ENCODE results near the gene MSX1. TPM values are rescaled to one million over a fixed set of nuclear protein-coding genes. Genes with fewer than 3 reads are reported as not detected.

The MSX1 gene
- total and polyA plus RNA-seq, 4 donors: 0.13 to 0.33 (median 0.15) TPM; not detected in 1

GRCh38 chr4:4864443-4864939 lies 5.0 kb downstream of the MSX1 start:
- Histone ChIP-seq H3K27ac (ENCODE audit: low read depth in 1 of 2, low read length in 2 of 2) (no peak overlapping the region), H3K27me3 (ENCODE audit: control insufficient read depth in 4 of 4, insufficient read depth in 4 of 4, low read length in 3 of 4) (peaks cover 9 to 33% (median 25%) of the 10 kb centered on the region in 4 donors), H3K4me1 (ENCODE audit: control insufficient read depth in 4 of 4, insufficient read depth in 4 of 4, low read length in 3 of 4) (peaks cover 11 to 37% (median 27%) of the 10 kb centered on the region in 4 donors), H3K9ac (ENCODE audit: low read depth in 1 of 2, low read length in 2 of 2) (no peak overlapping the region), H3K36me3 (ENCODE audit: control insufficient read depth in 4 of 4, insufficient read depth in 3 of 4, low read depth in 1 of 4, low read length in 3 of 4) (no peaks in the 10 kb centered on the region), H3K9me3 (ENCODE audit: control insufficient read depth in 4 of 4, low read length in 3 of 4) (no peaks in the 10 kb centered on the region), H3K4me3 (ENCODE audit: low read depth in 1 of 3, low read length in 3 of 3) (no peak overlapping the region)
- TF ChIP-seq ATF3 (IDR thresholded peaks at IDR 0.05) (no peak), YY1 (IDR thresholded peaks at IDR 0.05) (no peak), RAD21 (IDR thresholded peaks at IDR 0.05) (no peak), NR2F2 (IDR thresholded peaks at IDR 0.05) (no peak), TAF1 (conservative IDR thresholded peaks at IDR 0.05) (no peak), FOXA2 (IDR thresholded peaks at IDR 0.05) (no peak), EGR1 (IDR thresholded peaks at IDR 0.05; ENCODE audit: low read depth in 2 of 2) (no peak), GABPA (IDR thresholded peaks at IDR 0.05 in 1 of 2, conservative IDR thresholded peaks at IDR 0.05 in 1 of 2) (no peak), REST (IDR thresholded peaks at IDR 0.05) (no peak), SP1 (IDR thresholded peaks at IDR 0.05) (no peak), HNF4G (IDR thresholded peaks at IDR 0.05) (no peak), JUND (IDR thresholded peaks at IDR 0.05) (no peak)
- WGBS: 11% methylated on average over 25 of the region's 25 CpGs
- DNase-seq (ENCODE audit: low spot score): no peak

- H3K27me3 ChIP-seq (ENCODE audit: control insufficient read depth in 4 of 4, insufficient read depth in 4 of 4, low read length in 3 of 4): peaks cover 9 to 35% (median 29%) of the 10 kb centered on the region in 4 donors
- no peaks in the 10 kb centered on the region for H3K36me3 ChIP-seq (ENCODE audit: control insufficient read depth in 4 of 4, insufficient read depth in 3 of 4, low read depth in 1 of 4, low read length in 3 of 4)
- H3K27ac ChIP-seq (ENCODE audit: low read depth in 1 of 2, low read length in 2 of 2): no peak overlapping the region
- TF ChIP-seq FOXA2 (IDR thresholded peaks at IDR 0.05) (no peak), TAF1 (conservative IDR thresholded peaks at IDR 0.05) (no peak), CTCF (IDR thresholded peaks at IDR 0.05; ENCODE audit: low read depth, low read length, missing input control) (no peak), ATF3 (IDR thresholded peaks at IDR 0.05) (no peak), ZBTB33 (IDR thresholded peaks at IDR 0.05) (no peak), GABPA (IDR thresholded peaks at IDR 0.05 in 1 of 2, conservative IDR thresholded peaks at IDR 0.05 in 1 of 2) (no peak), HNF4G (IDR thresholded peaks at IDR 0.05) (no peak), HNF4A (conservative IDR thresholded peaks at IDR 0.05) (no peak), YY1 (IDR thresholded peaks at IDR 0.05) (no peak), NR2F2 (IDR thresholded peaks at IDR 0.05) (no peak), RXRA (IDR thresholded peaks at IDR 0.05) (no peak)
- H3K4me1 ChIP-seq (ENCODE audit: control insufficient read depth in 4 of 4, insufficient read depth in 4 of 4, low read length in 3 of 4): peaks cover 5 to 30% (median 23%) of the 10 kb centered on the region in 4 donors
- DNase-seq (ENCODE audit: low spot score): no peak
- no peaks in the 10 kb centered on the region for H3K9me3 ChIP-seq (ENCODE audit: control insufficient read depth in 4 of 4, low read length in 3 of 4)
- no peak overlapping the region for H3K4me3 ChIP-seq (ENCODE audit: low read depth in 1 of 3, low read length in 3 of 3)
- 4% methylated on average over 43 of the region's 43 CpGs for WGBS
- no peak overlapping the region for H3K9ac ChIP-seq (ENCODE audit: low read depth in 1 of 2, low read length in 2 of 2)
These were observed 5.7 kb downstream of the MSX1 start for GRCh38 chr4:4864940-4865704.

All from liver (tissue), 9 donors.